ENCODE results near the gene MBD4. TPM values are rescaled to one million over a fixed set of nuclear protein-coding genes. Genes with fewer than 3 reads are reported as not detected.

MBD4 gene
- total RNA-seq, 1 experiment from 2014 or later = 36.9 TPM

DNA sequence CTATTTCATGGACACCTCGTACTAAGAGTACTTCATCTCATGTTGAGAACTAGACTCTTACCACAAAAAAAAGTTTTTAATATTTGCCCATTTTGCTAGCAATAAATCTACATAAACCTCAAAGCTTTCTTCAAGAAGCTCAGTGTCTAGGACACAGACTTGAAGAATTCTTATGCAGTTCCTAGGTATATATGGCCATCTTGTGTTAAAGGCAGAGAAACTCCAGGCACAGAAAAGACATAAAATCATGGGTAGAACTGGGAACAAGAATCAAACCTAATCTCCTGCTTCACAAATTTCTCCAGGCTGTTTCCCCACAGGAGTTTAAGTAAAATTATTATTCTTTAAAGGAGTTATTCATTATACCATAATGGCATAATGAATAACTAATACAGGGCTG is 4.4 kb downstream of the MBD4 start (continued):
- TF ChIP-seq, protein P1, sequence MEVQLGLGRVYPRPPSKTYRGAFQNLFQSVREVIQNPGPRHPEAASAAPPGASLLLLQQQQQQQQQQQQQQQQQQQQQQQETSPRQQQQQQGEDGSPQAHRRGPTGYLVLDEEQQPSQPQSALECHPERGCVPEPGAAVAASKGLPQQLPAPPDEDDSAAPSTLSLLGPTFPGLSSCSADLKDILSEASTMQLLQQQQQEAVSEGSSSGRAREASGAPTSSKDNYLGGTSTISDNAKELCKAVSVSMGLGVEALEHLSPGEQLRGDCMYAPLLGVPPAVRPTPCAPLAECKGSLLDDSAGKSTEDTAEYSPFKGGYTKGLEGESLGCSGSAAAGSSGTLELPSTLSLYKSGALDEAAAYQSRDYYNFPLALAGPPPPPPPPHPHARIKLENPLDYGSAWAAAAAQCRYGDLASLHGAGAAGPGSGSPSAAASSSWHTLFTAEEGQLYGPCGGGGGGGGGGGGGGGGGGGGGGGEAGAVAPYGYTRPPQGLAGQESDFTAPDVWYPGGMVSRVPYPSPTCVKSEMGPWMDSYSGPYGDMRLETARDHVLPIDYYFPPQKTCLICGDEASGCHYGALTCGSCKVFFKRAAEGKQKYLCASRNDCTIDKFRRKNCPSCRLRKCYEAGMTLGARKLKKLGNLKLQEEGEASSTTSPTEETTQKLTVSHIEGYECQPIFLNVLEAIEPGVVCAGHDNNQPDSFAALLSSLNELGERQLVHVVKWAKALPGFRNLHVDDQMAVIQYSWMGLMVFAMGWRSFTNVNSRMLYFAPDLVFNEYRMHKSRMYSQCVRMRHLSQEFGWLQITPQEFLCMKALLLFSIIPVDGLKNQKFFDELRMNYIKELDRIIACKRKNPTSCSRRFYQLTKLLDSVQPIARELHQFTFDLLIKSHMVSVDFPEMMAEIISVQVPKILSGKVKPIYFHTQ (CRISPR knock-in tag; IDR thresholded peaks at IDR 0.05) = no peak
- TF ChIP-seq, protein P2, sequence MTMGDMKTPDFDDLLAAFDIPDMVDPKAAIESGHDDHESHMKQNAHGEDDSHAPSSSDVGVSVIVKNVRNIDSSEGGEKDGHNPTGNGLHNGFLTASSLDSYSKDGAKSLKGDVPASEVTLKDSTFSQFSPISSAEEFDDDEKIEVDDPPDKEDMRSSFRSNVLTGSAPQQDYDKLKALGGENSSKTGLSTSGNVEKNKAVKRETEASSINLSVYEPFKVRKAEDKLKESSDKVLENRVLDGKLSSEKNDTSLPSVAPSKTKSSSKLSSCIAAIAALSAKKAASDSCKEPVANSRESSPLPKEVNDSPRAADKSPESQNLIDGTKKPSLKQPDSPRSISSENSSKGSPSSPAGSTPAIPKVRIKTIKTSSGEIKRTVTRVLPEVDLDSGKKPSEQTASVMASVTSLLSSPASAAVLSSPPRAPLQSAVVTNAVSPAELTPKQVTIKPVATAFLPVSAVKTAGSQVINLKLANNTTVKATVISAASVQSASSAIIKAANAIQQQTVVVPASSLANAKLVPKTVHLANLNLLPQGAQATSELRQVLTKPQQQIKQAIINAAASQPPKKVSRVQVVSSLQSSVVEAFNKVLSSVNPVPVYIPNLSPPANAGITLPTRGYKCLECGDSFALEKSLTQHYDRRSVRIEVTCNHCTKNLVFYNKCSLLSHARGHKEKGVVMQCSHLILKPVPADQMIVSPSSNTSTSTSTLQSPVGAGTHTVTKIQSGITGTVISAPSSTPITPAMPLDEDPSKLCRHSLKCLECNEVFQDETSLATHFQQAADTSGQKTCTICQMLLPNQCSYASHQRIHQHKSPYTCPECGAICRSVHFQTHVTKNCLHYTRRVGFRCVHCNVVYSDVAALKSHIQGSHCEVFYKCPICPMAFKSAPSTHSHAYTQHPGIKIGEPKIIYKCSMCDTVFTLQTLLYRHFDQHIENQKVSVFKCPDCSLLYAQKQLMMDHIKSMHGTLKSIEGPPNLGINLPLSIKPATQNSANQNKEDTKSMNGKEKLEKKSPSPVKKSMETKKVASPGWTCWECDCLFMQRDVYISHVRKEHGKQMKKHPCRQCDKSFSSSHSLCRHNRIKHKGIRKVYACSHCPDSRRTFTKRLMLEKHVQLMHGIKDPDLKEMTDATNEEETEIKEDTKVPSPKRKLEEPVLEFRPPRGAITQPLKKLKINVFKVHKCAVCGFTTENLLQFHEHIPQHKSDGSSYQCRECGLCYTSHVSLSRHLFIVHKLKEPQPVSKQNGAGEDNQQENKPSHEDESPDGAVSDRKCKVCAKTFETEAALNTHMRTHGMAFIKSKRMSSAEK (CRISPR knock-in tag; IDR thresholded peaks at IDR 0.05; ENCODE audit: borderline replicate concordance) = no peak
- TF ChIP-seq, protein P3, sequence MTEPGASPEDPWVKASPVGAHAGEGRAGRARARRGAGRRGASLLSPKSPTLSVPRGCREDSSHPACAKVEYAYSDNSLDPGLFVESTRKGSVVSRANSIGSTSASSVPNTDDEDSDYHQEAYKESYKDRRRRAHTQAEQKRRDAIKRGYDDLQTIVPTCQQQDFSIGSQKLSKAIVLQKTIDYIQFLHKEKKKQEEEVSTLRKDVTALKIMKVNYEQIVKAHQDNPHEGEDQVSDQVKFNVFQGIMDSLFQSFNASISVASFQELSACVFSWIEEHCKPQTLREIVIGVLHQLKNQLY (CRISPR knock-in tag; IDR thresholded peaks at IDR 0.05) = no peak
- TF ChIP-seq MXD4 (CRISPR knock-in tag; IDR thresholded peaks at IDR 0.05; ENCODE audit: borderline replicate concordance) = no peak
- TF ChIP-seq OVOL2 (CRISPR knock-in tag; IDR thresholded peaks at IDR 0.05; ENCODE audit: borderline replicate concordance) = no peak
- no peak for TF ChIP-seq E2F5 (CRISPR knock-in tag; IDR thresholded peaks at IDR 0.05)
- no peak for TF ChIP-seq ZBTB21 (CRISPR knock-in tag; IDR thresholded peaks at IDR 0.05; ENCODE audit: borderline replicate concordance)
- no peak for TF ChIP-seq ZNF416 (CRISPR knock-in tag; IDR thresholded peaks at IDR 0.05)
- no peak for TF ChIP-seq NR1H2 (CRISPR knock-in tag; IDR thresholded peaks at IDR 0.05)

DNA sequence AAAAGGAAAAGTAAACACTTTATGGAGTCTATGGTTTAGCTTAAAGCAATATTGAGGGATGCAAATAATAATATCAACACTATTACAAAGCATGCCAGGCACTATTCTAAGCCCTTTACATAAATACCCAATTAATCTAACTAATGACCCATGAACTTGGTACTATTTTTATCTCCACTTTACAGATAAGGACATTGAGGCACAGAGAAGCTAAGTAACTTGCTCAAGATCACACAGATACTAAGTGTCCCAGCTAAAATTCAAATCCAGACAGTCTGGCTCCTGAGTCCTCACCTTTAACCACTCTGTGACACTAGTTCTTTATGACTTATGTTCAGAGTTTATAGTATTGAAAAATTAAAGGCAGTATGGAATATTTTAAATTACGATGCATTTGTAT is 5.6 kb downstream of the MBD4 start:
- POLR2A ChIA-PET = no interaction called here

GRCh38 chr3:129433565-129433964 is 6.2 kb downstream of the MBD4 start:
- H3K27ac Mint-ChIP-seq = no peak overlapping the region
- ChIA-PET CTCF (no interaction called here), POLR2A (no interaction called here)
- no peaks in the 10 kb centered on the region for H3K9me3 Mint-ChIP-seq
- no peaks in the 10 kb centered on the region for H3K27me3 Mint-ChIP-seq (ENCODE audit: low read depth)
- H3K4me1 Mint-ChIP-seq = peaks cover 19% of the 10 kb centered on the region
- ATAC-seq (no peak), DNase-seq (ENCODE audit: low spot score) (no peak)
- no peak for TF ChIP-seq OVOL2 (CRISPR knock-in tag; IDR thresholded peaks at IDR 0.05; ENCODE audit: borderline replicate concordance)
- TF ChIP-seq PRRX2 (CRISPR knock-in tag; IDR thresholded peaks at IDR 0.05) = no peak
- TF ChIP-seq ZNF232 (CRISPR knock-in tag; IDR thresholded peaks at IDR 0.05) = no peak
- no peak for TF ChIP-seq ZNF423 (CRISPR knock-in tag; IDR thresholded peaks at IDR 0.05)
- TF ChIP-seq, protein P2 (CRISPR knock-in tag; IDR thresholded peaks at IDR 0.05; ENCODE audit: borderline replicate concordance) = no peak
- no peak overlapping the region for H3K4me3 Mint-ChIP-seq
- peaks cover 67% of the 10 kb centered on the region for H3K36me3 Mint-ChIP-seq

More for the DNA sequence above, 5.6 kb downstream of the MBD4 start:
- no peak for DNase-seq (ENCODE audit: low spot score)
- no peak for ATAC-seq
- CTCF ChIA-PET = no interaction called here
- Mint-ChIP-seq H3K4me1 (peaks cover 15% of the 10 kb centered on the region), H3K27me3 (ENCODE audit: low read depth) (no peaks in the 10 kb centered on the region), H3K9me3 (no peaks in the 10 kb centered on the region), H3K4me3 (no peak overlapping the region), H3K27ac (no peak overlapping the region), H3K36me3 (peaks cover 67% of the 10 kb centered on the region)
- no peak for TF ChIP-seq ZNF423 (CRISPR knock-in tag; IDR thresholded peaks at IDR 0.05)
